Aorta (tissue), 5 donors: Measurements from ENCODE around the gene SLC29A1. TPM values are rescaled to one million over a fixed set of nuclear protein-coding genes. Genes with fewer than 3 reads are reported as not detected.

ENCODE experiments used
- ATAC-seq: fragments of 200-7000 bp; cut with Tn5 transposase; one replicate; pipeline ENCODE4 v1.9.1; 2022; ENCODE audit warnings: moderate library complexity; ENCODE audit not compliant: low FRiP score
- DNase-seq, 2 donors: peaks; one replicate each; pipeline ENCODE4 v3.0.0-alpha.2; 2020
- H3K27ac ChIP-seq, 2 donors: one replicate each; pipeline ENCODE4 v1.5.1; 2013; ENCODE audit warnings: low read length in 2 of 2, mild to moderate bottlenecking in 2 of 2, moderate library complexity in 2 of 2, control low read depth in 1 of 2, inconsistent platforms in 1 of 2, low read depth in 1 of 2
- H3K27me3 ChIP-seq, 2 donors: one replicate each; pipeline ENCODE4 v1.6.1; 2013; ENCODE audit warnings: control low read depth in 1 of 2, low read length in 1 of 2, mild to moderate bottlenecking in 1 of 2, moderate library complexity in 1 of 2; ENCODE audit not compliant: insufficient read depth in 2 of 2, control insufficient read depth in 1 of 2
- H3K36me3 ChIP-seq, 2 donors: one replicate each; pipeline ENCODE4 v1.6.1; 2013; ENCODE audit warnings: control low read depth in 1 of 2, low read length in 1 of 2, mild to moderate bottlenecking in 1 of 2; ENCODE audit not compliant: insufficient read depth in 2 of 2, control insufficient read depth in 1 of 2
- H3K4me1 ChIP-seq, 2 donors: one replicate each; pipeline ENCODE4 v1.6.1; 2013; ENCODE audit warnings: low read length in 2 of 2, control low read depth in 1 of 2, mild to moderate bottlenecking in 1 of 2, moderate library complexity in 1 of 2; ENCODE audit not compliant: insufficient read depth in 2 of 2, control insufficient read depth in 1 of 2
- H3K4me3 ChIP-seq, 2 donors: one replicate each; pipeline ENCODE4 v1.5.1; 2013; ENCODE audit warnings: low read length in 2 of 2, control low read depth in 1 of 2, mild to moderate bottlenecking in 1 of 2
- H3K9me3 ChIP-seq: one replicate; pipeline ENCODE4 v1.6.1; 2013; ENCODE audit warnings: mild to moderate bottlenecking, low read length; ENCODE audit not compliant: control insufficient read depth
- WGBS, 2 donors: extraction: QIAGEN DNeasy Blood & Tissue Kit; methylation state at CpG; one replicate each; pipeline ENCODE4 v1.1.7; 2013; 5-methylcytosine and 5-hydroxymethylcytosine counted together
- intact Hi-C, 2 donors: fragments of 100-400 bp; cut with DNase I; formaldehyde crosslinking; loops; one replicate each; pipeline versions ENCODE4 v1.14.2 to v1.15.0; 2022
- polyA plus RNA-seq, 2 donors: library from polyadenylated mRNA; stranded (reverse); fragments of 200-250 nt; gene quantifications; one replicate each; pipeline ENCODE4 v1.2.3, GENCODE V29; 2013
- total RNA-seq, 2 donors: library from RNA; stranded (reverse); fragmentation: NEBNext Ultra II Directional; extraction: Animal tissue kit (Norgen Biotek cat#: 25700); gene quantifications; one replicate each; pipeline ENCODE4 v1.2.1, GENCODE V29; 2021
- donor health status: healthy with polysubstance abuse.
- donor health status: Bipolar disorder and iron deficiency.
- donor health status: DM: no; HTN: no; CAD: no.
- donor health status: DM: no; HTN: no; CAD: no.
- donor health status: DM: yes; HTN: yes; CAD: no.

The SLC29A1 gene
- total and polyA plus RNA-seq, 4 donors: 38.3 to 142 (median 121) TPM

GRCh38 chr6:44253307-44254101 lies 30.1 kb downstream of the SLC29A1 start:
- DNase-seq (peak in 1 of 2 donors; percentile 48), ATAC-seq (no peak)
- Histone ChIP-seq H3K36me3 (peaks cover 7 to 9% of the 10 kb centered on the region in 2 donors), H3K4me3 (no peak overlapping the region), H3K27me3 (no peaks in the 10 kb centered on the region), H3K9me3 (no peaks in the 10 kb centered on the region), H3K4me1 (peaks cover 0 to 2% of the 10 kb centered on the region in 2 donors), H3K27ac (no peak overlapping the region)
- intact Hi-C loops: no loop called here
- WGBS, 2 donors: 65 to 68% methylated on average over 10 of the region's 10 CpGs

GRCh38 chr6:44254191-44255104 lies 31.1 kb downstream of the SLC29A1 start:
- H3K9me3 ChIP-seq: no peaks in the 10 kb centered on the region
- H3K4me3 ChIP-seq: no peak overlapping the region

GRCh38 chr6:44255105-44255808 lies 31.9 kb downstream of the SLC29A1 start:
- peaks cover 6 to 7% of the 10 kb centered on the region in 2 donors for H3K36me3 ChIP-seq
- intact Hi-C loops: loop anchor here in 1 of 2 donors (5.0 kb wide), 2 partner anchors 83 to 158 kb away; no protein-coding TSS in a partner anchor
- ATAC-seq (no peak), DNase-seq (peak in 1 of 2 donors; percentile 66)
- 60% methylated on average over 16 of the region's 16 CpGs for WGBS, 2 donors
- H3K27ac ChIP-seq: no peak overlapping the region
- H3K4me1 ChIP-seq: peaks cover 0 to 2% of the 10 kb centered on the region in 2 donors
- no peaks in the 10 kb centered on the region for H3K27me3 ChIP-seq
- H3K4me3 ChIP-seq: no peak overlapping the region
- H3K9me3 ChIP-seq: no peaks in the 10 kb centered on the region

More at GRCh38 chr6:44254191-44255104, 31.1 kb downstream of the SLC29A1 start:
- Histone ChIP-seq H3K36me3 (peaks cover 7 to 9% of the 10 kb centered on the region in 2 donors), H3K27me3 (no peaks in the 10 kb centered on the region), H3K4me1 (peaks cover 0 to 2% of the 10 kb centered on the region in 2 donors), H3K27ac (no peak overlapping the region)
- ATAC-seq (no peak), DNase-seq (peak in 1 of 2 donors; percentile 57)
- intact Hi-C loops: loop anchor here in 1 of 2 donors (5.0 kb wide), 2 partner anchors 82 to 157 kb away; no protein-coding TSS in a partner anchor
- WGBS, 2 donors: 62 to 70% methylated on average over 12 of the region's 12 CpGs

GRCh38 chr6:44255871-44256774 lies 32.7 kb downstream of the SLC29A1 start:
- no peak overlapping the region for H3K27ac ChIP-seq
- peaks cover 3 to 7% of the 10 kb centered on the region in 2 donors for H3K36me3 ChIP-seq
- WGBS, 2 donors: 28 to 29% methylated on average over 15 of the region's 15 CpGs
- no peaks in the 10 kb centered on the region for H3K27me3 ChIP-seq
- DNase-seq: peak in 1 of 2 donors; percentile 66
- intact Hi-C loops: loop anchor here in 1 of 2 donors (5.0 kb wide), 2 partner anchors 84 to 159 kb away; no protein-coding TSS in a partner anchor
- H3K4me3 ChIP-seq: peak overlapping the region in 1 of 2 donors; percentile 87
- no peak for ATAC-seq
- H3K9me3 ChIP-seq: no peaks in the 10 kb centered on the region
- H3K4me1 ChIP-seq: peaks cover 0 to 2% of the 10 kb centered on the region in 2 donors

- WGBS, 2 donors: 1 to 4% methylated on average over 11 to 12 of the region's 12 CpGs
- ATAC-seq: peak; percentile 63
- Histone ChIP-seq H3K27ac (no peak overlapping the region), H3K4me1 (peaks cover 0 to 2% of the 10 kb centered on the region in 2 donors), H3K27me3 (no peaks in the 10 kb centered on the region), H3K36me3 (peaks cover 3 to 5% of the 10 kb centered on the region in 2 donors), H3K4me3 (peak overlapping the region; percentile 81 to 87), H3K9me3 (no peaks in the 10 kb centered on the region)
- no peak for DNase-seq
- intact Hi-C loops: loop anchor here in 1 of 2 donors (5.0 kb wide), 2 partner anchors 84 to 159 kb away; no protein-coding TSS in a partner anchor
Observed at GRCh38 chr6:44256775-44257024, 33.3 kb downstream of the SLC29A1 start.

GRCh38 chr6:44257025-44257752 lies 33.8 kb downstream of the SLC29A1 start, which contains the start of gene SLC35B2:
SLC35B2 (minus strand) TSS chr6:44257528; CDS start chr6:44257410, 118 bp downstream.
- intact Hi-C loops: loop anchor here in 1 of 2 donors (5.0 kb wide), 2 partner anchors 85 to 160 kb away; no protein-coding TSS in a partner anchor
- DNase-seq: peak; percentile 76 to 88
- no peaks in the 10 kb centered on the region for H3K9me3 ChIP-seq
- H3K4me1 ChIP-seq: peaks cover 0 to 2% of the 10 kb centered on the region in 2 donors
- H3K27ac ChIP-seq: peak within 1 kb of the TSS in 1 of 2 donors; percentile 48
- no peaks in the 10 kb centered on the region for H3K27me3 ChIP-seq
- peaks cover 1 to 5% of the 10 kb centered on the region in 2 donors for H3K36me3 ChIP-seq
- ATAC-seq: peak; percentile 89
- WGBS, 2 donors: 1% methylated on average over 50 to 80 of the region's 80 CpGs
- H3K4me3 ChIP-seq: peak within 1 kb of the TSS; percentile 81 to 87

GRCh38 chr6:44257753-44258324 lies 34.4 kb downstream of the SLC29A1 start:
- peak overlapping the region in 1 of 2 donors; percentile 19 for H3K27ac ChIP-seq
- H3K9me3 ChIP-seq: no peaks in the 10 kb centered on the region
- ATAC-seq (no peak), DNase-seq (no peak)
- intact Hi-C loops: loop anchor here in 1 of 2 donors (5.0 kb wide), 2 partner anchors 86 to 161 kb away; no protein-coding TSS in a partner anchor
- peaks cover 0 to 2% of the 10 kb centered on the region in 2 donors for H3K4me1 ChIP-seq
- peak overlapping the region in 1 of 2 donors; percentile 87 for H3K4me3 ChIP-seq
- peaks cover 1 to 5% of the 10 kb centered on the region in 2 donors for H3K36me3 ChIP-seq
- 24 to 25% methylated on average over 15 of the region's 15 CpGs for WGBS, 2 donors
- H3K27me3 ChIP-seq: no peaks in the 10 kb centered on the region
